A673 (cell line): Measurements from ENCODE around the gene RGS14. TPM values are rescaled to one million over a fixed set of nuclear protein-coding genes. Genes with fewer than 3 reads are reported as not detected.

Source experiments
- BruUV-seq: library from RNA; stranded (reverse); fragments of 400-500 nt; replicated peaks from 2 replicates; lab custom pipeline; 2021; lab: Mats Ljungman, UMichigan
- CTCF ChIA-PET: fragments of 300-600 bp; sonication (Branson Sonifier 250); formaldehyde crosslinking; loops from one replicate; lab custom pipeline; 2022; ENCODE audit warnings: antibody characterized with exemption; lab: Charles Lee
- POLR2A ChIA-PET: fragments of 300-600 bp; sonication (Branson Sonifier 250); formaldehyde crosslinking; loops from one replicate; lab custom pipeline; 2022; ENCODE audit warnings: antibody characterized with exemption; ENCODE audit not compliant: low non-redundant PET; lab: Charles Lee
- DNase-seq: peaks from one replicate; pipeline ENCODE4 v3.0.0-alpha.2; 2015; ENCODE audit warnings: low spot score
- H3K27ac ChIP-seq: fragments of 200-600 bp; sonication (generic); 2 replicates; pipeline ENCODE4 v1.5.1; 2016; ENCODE audit warnings: mixed run types, low read depth, mild to moderate bottlenecking, mixed read lengths, antibody characterized with exemption, low read length; ENCODE audit not compliant: poor library complexity, severe bottlenecking
- H3K27me3 ChIP-seq: fragments of 200-600 bp; sonication (generic); replicated peaks from 2 replicates; pipeline ENCODE4 v1.6.1; 2017; ENCODE audit warnings: mixed run types, low read depth, mild to moderate bottlenecking, mixed read lengths, antibody characterized with exemption, low read length; ENCODE audit not compliant: insufficient read depth, poor library complexity
- H3K36me3 ChIP-seq: fragments of 200-600 bp; sonication (generic); 2 replicates; pipeline ENCODE4 v1.6.1; 2016; ENCODE audit warnings: mixed run types, mild to moderate bottlenecking, mixed read lengths, antibody characterized with exemption, low read length; ENCODE audit not compliant: insufficient read depth, poor library complexity, severe bottlenecking
- H3K4me1 ChIP-seq: fragments of 200-600 bp; sonication (generic); 2 replicates; pipeline ENCODE4 v1.6.1; 2017; ENCODE audit warnings: mixed run types, mild to moderate bottlenecking, mixed read lengths, antibody characterized with exemption, low read length; ENCODE audit not compliant: insufficient read depth, poor library complexity, severe bottlenecking
- H3K4me3 ChIP-seq: fragments of 200-600 bp; sonication (generic); 2 replicates; pipeline ENCODE4 v1.5.1; 2016; ENCODE audit warnings: low read depth, mixed run types, mild to moderate bottlenecking, mixed read lengths, low read length; ENCODE audit not compliant: poor library complexity, severe bottlenecking
- H3K9me3 ChIP-seq: fragments of 200-600 bp; sonication (generic); 2 replicates; pipeline ENCODE4 v1.6.1; 2016; ENCODE audit warnings: mixed run types, low read depth, mild to moderate bottlenecking, mixed read lengths, antibody characterized with exemption, low read length; ENCODE audit not compliant: poor library complexity, severe bottlenecking
- CTCF ChIP-seq: fragments of 300-800, 200-600 bp; sonication (generic); conservative IDR thresholded peaks from 2 replicates; pipeline ENCODE4 v1.5.1; 2017; ENCODE audit warnings: low read depth, mild to moderate bottlenecking, antibody characterized with exemption, low read length, moderate library complexity, mixed read lengths
- EZH2 ChIP-seq: fragments of 200-600 bp; sonication (generic); IDR thresholded peaks from 2 replicates; pipeline ENCODE4 v1.6.1; 2017; ENCODE audit warnings: borderline replicate concordance, low read depth, mild to moderate bottlenecking, mixed read lengths, antibody characterized with exemption, low read length; ENCODE audit not compliant: poor library complexity, severe bottlenecking
- intact Hi-C: fragments of 100-400 bp; cut with micrococcal nuclease; formaldehyde crosslinking; loops from one replicate; pipeline ENCODE4 v1.10.0; 2022; ENCODE audit not compliant: unreplicated experiment
- total RNA-seq: library from RNA; stranded (reverse); gene quantifications from 2 replicates; pipeline ENCODE4 v1.2.3, GENCODE V29; 2021

Gene RGS14
- total RNA-seq, 1 experiment from 2014 or later: 3.1 TPM

DNA sequence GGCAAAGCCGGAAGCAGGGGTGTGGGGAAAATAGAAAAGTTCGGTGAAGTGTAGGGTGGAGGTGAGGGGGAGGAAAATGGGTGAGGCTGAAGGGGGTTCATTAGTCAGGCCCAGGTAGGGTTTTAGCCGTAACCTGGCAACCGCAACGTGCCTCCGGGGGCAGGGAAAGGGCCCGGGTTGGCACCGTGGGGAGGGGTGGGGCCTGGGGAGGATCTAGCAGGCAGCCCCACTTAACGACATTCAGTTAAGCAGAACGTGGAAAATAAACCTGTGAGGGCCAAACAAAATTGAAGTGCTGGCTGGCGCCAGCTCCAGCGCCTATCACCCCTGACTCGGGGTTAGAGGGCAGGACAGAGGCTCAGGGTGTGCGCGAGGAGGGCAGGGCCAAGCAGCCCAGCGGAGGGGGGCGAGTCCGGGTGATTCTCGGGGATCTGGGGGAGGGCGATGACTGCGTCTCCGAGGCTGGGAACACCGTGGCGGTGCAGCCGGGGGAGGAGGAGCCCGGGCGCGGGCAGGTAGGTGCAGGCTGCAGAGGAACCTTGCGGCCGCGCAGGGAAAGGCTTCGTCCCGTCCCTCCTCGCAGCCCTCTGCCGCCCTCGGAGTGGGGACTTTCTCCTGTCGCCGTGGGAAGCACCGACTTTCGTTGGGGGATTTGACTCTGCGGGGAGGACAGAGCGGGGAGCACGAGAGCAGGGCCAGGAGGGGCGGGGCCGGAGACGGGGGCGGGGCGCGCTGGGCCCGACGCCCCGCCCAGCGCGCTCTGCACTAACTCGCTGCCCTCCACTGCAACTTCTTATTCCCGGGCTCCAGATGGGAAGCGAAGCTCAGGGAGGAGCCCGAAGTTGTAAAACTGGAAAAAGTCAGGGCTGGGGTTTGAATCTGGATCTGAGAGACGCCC, 5.1 kb downstream of the RGS14 start:
- Histone ChIP-seq H3K4me3 (peak overlapping the region; percentile 35), H3K27me3 (no peaks in the 10 kb centered on the region), H3K4me1 (peaks cover 20% of the 10 kb centered on the region), H3K27ac (no peak overlapping the region), H3K9me3 (no peaks in the 10 kb centered on the region), H3K36me3 (no peaks in the 10 kb centered on the region)
- CTCF ChIA-PET: no interaction called here
- POLR2A ChIA-PET: no interaction called here
- no TSS peak for BruUV-seq
- peak; percentile 61 for DNase-seq
- intact Hi-C loops: no loop called here
- TF ChIP-seq CTCF: no peak
- no peak for TF ChIP-seq EZH2

GRCh38 chr5:177363565-177363964, 5.8 kb downstream of the RGS14 start:
- Histone ChIP-seq H3K4me3 (peak overlapping the region; percentile 35), H3K9me3 (no peaks in the 10 kb centered on the region), H3K27ac (no peak overlapping the region), H3K36me3 (no peaks in the 10 kb centered on the region), H3K27me3 (no peaks in the 10 kb centered on the region), H3K4me1 (peaks cover 20% of the 10 kb centered on the region)
- no peak for DNase-seq
- ChIA-PET CTCF (no interaction called here), POLR2A (no interaction called here)
- intact Hi-C loops: no loop called here
- TF ChIP-seq CTCF (no peak), EZH2 (no peak)
- no TSS peak for BruUV-seq

DNA sequence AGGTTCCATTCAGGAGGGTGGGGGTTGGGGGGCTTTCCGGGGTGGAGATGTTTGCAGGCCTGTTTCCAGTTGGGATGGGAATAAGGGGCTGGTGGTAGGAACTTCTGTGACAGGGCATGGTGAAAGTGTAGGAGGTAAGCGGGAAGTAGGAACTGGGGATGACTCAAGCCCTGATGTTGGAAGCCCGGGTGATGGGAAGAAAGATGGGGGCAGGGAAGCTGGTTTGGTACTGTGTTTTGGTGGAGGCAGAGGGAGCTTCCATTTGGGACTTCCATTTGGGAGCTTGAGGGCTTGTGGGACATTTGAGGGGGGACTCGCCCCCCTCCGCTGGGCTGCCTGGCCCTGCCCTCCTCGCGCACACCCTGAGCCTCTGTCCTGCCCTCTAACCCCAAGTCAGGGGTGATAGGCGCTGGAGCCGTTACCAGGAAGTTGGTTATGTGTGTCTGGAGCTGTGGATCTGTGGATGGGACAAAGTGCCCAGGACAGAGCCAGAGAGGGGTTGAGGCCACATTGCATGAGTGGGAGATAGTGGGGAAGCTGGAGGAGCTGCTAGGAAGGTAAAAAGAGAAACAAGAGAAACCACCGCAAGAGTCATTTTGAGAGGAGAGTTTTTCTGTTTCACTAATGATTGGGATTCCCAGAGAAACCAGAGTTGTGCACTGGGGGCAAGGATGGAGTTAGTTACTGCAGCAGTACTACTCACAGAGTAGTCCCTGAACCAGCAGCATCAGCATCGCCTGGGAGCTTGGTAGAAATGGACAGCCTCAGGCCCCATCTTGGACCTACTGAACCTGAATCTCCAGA, 6.6 kb downstream of the RGS14 start:
- ChIA-PET POLR2A (no interaction called here), CTCF (interaction anchor here (0.6 kb wide), 2 partner anchors 8 to 62 kb away, joined by 3 to 4 read pairs; no protein-coding TSS in a partner anchor)
- no TSS peak for BruUV-seq
- no peak for DNase-seq
- Histone ChIP-seq H3K27ac (no peak overlapping the region), H3K4me3 (no peak overlapping the region), H3K36me3 (no peaks in the 10 kb centered on the region), H3K9me3 (no peaks in the 10 kb centered on the region), H3K27me3 (no peaks in the 10 kb centered on the region), H3K4me1 (peaks cover 20% of the 10 kb centered on the region)
- intact Hi-C loops: no loop called here
- TF ChIP-seq EZH2 (no peak), CTCF (no peak)
